ENCODE results near the gene RSKR. TPM values are rescaled to one million over a fixed set of nuclear protein-coding genes. Genes with fewer than 3 reads are reported as not detected.

Gene RSKR
- total RNA-seq, 1 donor from 2014 or later = 25.1 TPM

DNA sequence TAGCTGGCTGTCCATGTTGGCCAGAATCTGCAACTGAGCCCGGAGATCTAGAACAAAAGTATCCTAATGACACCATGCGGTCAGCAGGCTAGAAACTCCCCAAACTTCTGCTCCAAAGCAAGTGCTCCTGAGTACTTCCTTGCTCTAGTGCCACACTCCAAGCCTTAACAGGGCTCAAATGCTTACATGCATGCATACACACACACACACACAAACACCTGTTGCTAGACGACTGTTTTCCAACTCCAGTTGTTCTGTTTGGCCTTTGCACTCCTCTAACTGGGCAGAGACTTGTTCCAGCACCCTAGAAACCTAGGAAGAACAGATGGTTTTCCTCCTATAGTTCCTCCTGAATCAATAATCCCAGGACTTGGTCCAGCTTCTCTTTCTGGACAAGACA, 29.6 kb downstream of the RSKR start:
- Mint-ChIP-seq H3K4me3 (ENCODE audit: unreplicated experiment) (no peak overlapping the region), H3K9me3 (ENCODE audit: unreplicated experiment) (no peaks in the 10 kb centered on the region), H3K4me1 (ENCODE audit: unreplicated experiment) (peaks cover 17% of the 10 kb centered on the region), H3K27me3 (ENCODE audit: unreplicated experiment) (peaks cover 2% of the 10 kb centered on the region), H3K36me3 (ENCODE audit: low read depth, unreplicated experiment) (peaks cover 23% of the 10 kb centered on the region), H3K27ac (ENCODE audit: unreplicated experiment) (peak overlapping the region; percentile 31)
- no peak for DNase-seq (ENCODE audit: low spot score)
- TF ChIP-seq, protein P1, sequence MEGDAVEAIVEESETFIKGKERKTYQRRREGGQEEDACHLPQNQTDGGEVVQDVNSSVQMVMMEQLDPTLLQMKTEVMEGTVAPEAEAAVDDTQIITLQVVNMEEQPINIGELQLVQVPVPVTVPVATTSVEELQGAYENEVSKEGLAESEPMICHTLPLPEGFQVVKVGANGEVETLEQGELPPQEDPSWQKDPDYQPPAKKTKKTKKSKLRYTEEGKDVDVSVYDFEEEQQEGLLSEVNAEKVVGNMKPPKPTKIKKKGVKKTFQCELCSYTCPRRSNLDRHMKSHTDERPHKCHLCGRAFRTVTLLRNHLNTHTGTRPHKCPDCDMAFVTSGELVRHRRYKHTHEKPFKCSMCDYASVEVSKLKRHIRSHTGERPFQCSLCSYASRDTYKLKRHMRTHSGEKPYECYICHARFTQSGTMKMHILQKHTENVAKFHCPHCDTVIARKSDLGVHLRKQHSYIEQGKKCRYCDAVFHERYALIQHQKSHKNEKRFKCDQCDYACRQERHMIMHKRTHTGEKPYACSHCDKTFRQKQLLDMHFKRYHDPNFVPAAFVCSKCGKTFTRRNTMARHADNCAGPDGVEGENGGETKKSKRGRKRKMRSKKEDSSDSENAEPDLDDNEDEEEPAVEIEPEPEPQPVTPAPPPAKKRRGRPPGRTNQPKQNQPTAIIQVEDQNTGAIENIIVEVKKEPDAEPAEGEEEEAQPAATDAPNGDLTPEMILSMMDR (IDR thresholded peaks at IDR 0.05; ENCODE audit: unreplicated experiment) = no peak

DNA sequence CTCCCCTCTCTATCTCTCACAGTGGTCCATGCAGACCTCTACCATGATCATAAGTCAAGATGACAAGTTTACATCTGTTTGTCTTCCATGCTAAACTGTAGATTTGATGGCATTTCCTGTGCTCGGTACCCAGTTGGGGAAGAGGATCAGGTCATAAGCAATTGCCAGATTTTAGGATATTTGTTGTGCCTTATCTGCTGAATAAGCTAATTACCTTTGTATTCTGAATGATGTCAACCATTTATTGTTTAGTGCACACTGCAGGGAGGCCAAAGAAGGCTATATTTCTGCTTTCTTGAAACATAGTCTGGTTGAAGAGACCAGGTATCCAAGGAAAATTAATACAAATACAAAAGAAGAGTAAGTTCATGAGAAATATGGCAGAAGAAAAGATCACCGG, 31.5 kb downstream of the RSKR start:
- DNase-seq (ENCODE audit: low spot score) = no peak
- Mint-ChIP-seq H3K27ac (ENCODE audit: unreplicated experiment) (no peak overlapping the region), H3K9me3 (ENCODE audit: unreplicated experiment) (no peaks in the 10 kb centered on the region), H3K4me3 (ENCODE audit: unreplicated experiment) (no peak overlapping the region), H3K27me3 (ENCODE audit: unreplicated experiment) (peaks cover 2% of the 10 kb centered on the region), H3K36me3 (ENCODE audit: low read depth, unreplicated experiment) (peaks cover 23% of the 10 kb centered on the region), H3K4me1 (ENCODE audit: unreplicated experiment) (peaks cover 10% of the 10 kb centered on the region)
- TF ChIP-seq, protein P1 (IDR thresholded peaks at IDR 0.05; ENCODE audit: unreplicated experiment) = no peak

DNA sequence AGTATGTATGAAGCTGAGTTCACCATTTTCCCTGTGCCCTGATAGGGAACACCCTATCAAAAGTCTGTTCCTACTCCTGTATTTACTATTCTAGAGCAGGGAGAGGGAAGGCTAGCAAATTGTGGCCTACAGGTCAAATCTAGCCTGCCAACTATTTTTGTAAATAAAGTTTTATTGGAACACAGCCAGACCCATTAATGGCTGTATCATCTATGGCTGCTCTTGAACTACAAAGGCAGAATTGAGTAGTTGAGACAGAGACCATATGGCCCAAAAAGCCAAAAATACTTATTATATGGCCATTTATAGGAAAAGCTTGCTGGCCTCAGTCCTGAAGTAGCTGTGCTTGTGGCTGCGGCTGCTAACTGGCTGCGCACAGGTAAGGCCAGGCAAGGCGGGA, 33.0 kb downstream of the RSKR start:
- Mint-ChIP-seq H3K27me3 (ENCODE audit: unreplicated experiment) (peaks cover 5% of the 10 kb centered on the region), H3K9me3 (ENCODE audit: unreplicated experiment) (no peaks in the 10 kb centered on the region), H3K27ac (ENCODE audit: unreplicated experiment) (no peak overlapping the region), H3K4me3 (ENCODE audit: unreplicated experiment) (no peak overlapping the region), H3K4me1 (ENCODE audit: unreplicated experiment) (peaks cover 14% of the 10 kb centered on the region), H3K36me3 (ENCODE audit: low read depth, unreplicated experiment) (peaks cover 22% of the 10 kb centered on the region)
- TF ChIP-seq, protein P1 (IDR thresholded peaks at IDR 0.05; ENCODE audit: unreplicated experiment) = no peak
- DNase-seq (ENCODE audit: low spot score) = no peak

DNA sequence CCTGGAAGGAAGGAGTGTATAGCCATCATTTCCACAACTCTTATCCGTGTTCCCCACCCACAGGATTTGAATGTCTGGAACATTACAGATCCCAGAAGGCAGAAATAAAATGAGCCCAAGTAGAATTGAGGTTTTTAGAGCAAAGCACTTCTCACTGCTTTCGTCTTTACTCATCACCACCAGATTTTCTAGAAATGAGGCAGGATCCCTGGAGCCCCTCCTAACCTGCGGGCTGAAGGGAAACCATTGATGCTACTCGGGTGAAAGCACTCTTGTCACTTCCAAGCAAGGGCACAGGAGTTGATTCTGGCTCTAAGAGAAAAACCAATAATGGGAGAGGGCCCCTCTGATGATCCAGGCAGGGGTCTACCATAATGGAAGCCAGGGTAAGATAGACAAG, 34.5 kb downstream of the RSKR start:
- no peaks in the 10 kb centered on the region for H3K9me3 Mint-ChIP-seq (ENCODE audit: unreplicated experiment)
- TF ChIP-seq, protein P1 (IDR thresholded peaks at IDR 0.05; ENCODE audit: unreplicated experiment) = no peak
- H3K36me3 Mint-ChIP-seq (ENCODE audit: low read depth, unreplicated experiment) = peaks cover 12% of the 10 kb centered on the region
- peaks cover 8% of the 10 kb centered on the region for H3K27me3 Mint-ChIP-seq (ENCODE audit: unreplicated experiment)
- H3K4me3 Mint-ChIP-seq (ENCODE audit: unreplicated experiment) = no peak overlapping the region
- no peak for DNase-seq (ENCODE audit: low spot score)
- H3K27ac Mint-ChIP-seq (ENCODE audit: unreplicated experiment) = no peak overlapping the region
- peaks cover 7% of the 10 kb centered on the region for H3K4me1 Mint-ChIP-seq (ENCODE audit: unreplicated experiment)

DNA sequence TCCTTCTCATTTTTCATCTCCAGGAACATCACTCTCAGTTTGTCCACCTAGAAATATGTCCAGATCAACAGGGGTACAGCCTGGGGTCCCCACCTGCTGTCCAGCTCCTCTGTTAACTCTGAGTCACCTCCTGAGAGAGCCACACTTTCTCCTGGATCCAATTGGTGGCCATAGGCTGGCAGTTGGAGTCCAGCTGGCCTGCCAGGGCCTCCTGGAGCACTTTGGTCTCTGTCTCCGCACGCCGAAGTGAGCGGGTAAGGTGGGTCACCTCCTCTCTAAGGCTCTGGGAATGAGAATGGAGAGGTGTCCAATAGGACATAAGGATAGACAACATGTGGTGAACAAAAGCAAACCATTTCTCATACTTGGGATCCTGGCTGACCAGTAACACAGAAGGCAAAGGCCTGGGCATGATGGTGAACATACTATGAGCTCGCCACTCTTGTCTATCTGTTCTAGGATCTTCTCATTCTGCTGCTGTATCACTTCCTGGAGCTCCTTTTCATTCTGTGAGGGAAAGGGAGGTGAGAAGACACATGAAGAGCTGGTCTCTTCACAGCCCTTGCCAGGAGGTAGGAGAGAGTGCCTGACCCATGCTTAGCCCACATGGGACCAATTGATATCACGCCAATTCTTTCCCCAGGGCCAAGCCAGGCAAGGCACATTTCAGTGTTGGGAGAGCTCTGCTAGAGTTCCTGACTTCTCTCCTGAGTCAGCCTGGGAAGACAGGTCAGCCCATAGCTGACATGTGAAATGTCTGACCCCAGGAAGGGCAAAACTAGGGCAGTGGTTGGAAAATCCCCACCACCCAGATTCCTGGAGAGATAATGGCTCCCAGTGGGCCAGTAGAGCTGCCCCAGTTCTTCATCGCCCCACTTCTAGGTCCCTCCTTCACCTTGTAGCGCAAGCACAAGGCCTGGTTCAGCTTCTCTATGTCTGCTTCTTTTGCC, 35.5 kb downstream of the RSKR start:
- Mint-ChIP-seq H3K27ac (ENCODE audit: unreplicated experiment) (no peak overlapping the region), H3K9me3 (ENCODE audit: unreplicated experiment) (no peaks in the 10 kb centered on the region), H3K36me3 (ENCODE audit: low read depth, unreplicated experiment) (peaks cover 12% of the 10 kb centered on the region), H3K4me1 (ENCODE audit: unreplicated experiment) (peaks cover 7% of the 10 kb centered on the region), H3K4me3 (ENCODE audit: unreplicated experiment) (no peak overlapping the region), H3K27me3 (ENCODE audit: unreplicated experiment) (peaks cover 8% of the 10 kb centered on the region)
- DNase-seq (ENCODE audit: low spot score) = no peak
- TF ChIP-seq, protein P1 (IDR thresholded peaks at IDR 0.05; ENCODE audit: unreplicated experiment) = no peak

All from endothelial cell (in vitro differentiated cells).